ENCODE measurements around the gene PTPN23.

The PTPN23 gene

DNA sequence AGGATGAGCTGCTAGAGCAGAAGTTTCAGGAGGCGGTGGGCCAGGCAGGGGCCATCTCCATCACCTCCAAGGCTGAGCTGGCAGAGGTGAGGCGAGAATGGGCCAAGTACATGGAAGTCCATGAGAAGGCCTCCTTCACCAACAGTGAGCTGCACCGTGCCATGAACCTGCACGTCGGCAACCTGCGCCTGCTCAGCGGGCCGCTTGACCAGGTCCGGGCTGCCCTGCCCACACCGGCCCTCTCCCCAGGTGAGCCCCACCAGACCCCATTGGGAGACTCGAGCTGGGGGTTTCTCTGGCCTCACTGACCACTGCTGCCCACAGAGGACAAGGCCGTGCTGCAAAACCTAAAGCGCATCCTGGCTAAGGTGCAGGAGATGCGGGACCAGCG is 28.0 kb downstream of the PTPN23 start:
- Histone ChIP-seq H3K4me1 (ENCODE audit: insufficient read depth, low read length) (peaks cover 17% of the 10 kb centered on the region), H3K4me3 (ENCODE audit: low read depth in 1 of 2, low read length in 2 of 2) (no peak overlapping the region), H3K36me3 (ENCODE audit: insufficient read depth, low read length) (peaks cover 45% of the 10 kb centered on the region), H3K9me3 (ENCODE audit: low read length) (no peaks in the 10 kb centered on the region), H3K9ac (ENCODE audit: low read length) (no peak overlapping the region), H3K27ac (ENCODE audit: low read depth, low read length) (no peak overlapping the region), H3K27me3 (ENCODE audit: control insufficient read depth in 1 of 2, insufficient read depth in 2 of 2, low read length in 2 of 2) (no peaks in the 10 kb centered on the region)

DNA sequence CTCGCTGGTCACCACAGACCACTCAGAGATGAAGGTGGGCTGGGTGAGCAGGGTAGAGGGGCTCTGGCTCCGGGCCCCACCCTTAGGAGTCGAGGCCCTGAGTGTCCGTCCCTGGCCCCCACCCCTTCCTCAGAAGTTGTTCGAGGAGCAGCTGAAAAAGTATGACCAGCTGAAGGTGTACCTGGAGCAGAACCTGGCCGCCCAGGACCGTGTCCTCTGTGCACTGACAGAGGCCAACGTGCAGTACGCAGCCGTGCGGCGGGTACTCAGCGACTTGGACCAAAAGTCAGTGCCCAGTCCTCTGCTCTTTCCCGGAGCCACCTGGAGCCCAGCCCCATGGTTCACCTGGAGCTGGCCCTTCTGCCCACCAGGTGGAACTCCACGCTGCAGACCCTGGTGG is 28.5 kb downstream of the PTPN23 start:
- Histone ChIP-seq H3K4me1 (ENCODE audit: insufficient read depth, low read length) (peaks cover 17% of the 10 kb centered on the region), H3K4me3 (ENCODE audit: low read depth in 1 of 2, low read length in 2 of 2) (no peak overlapping the region), H3K9me3 (ENCODE audit: low read length) (no peaks in the 10 kb centered on the region), H3K9ac (ENCODE audit: low read length) (no peak overlapping the region), H3K27me3 (ENCODE audit: control insufficient read depth in 1 of 2, insufficient read depth in 2 of 2, low read length in 2 of 2) (no peaks in the 10 kb centered on the region), H3K36me3 (ENCODE audit: insufficient read depth, low read length) (peaks cover 50% of the 10 kb centered on the region), H3K27ac (ENCODE audit: low read depth, low read length) (no peak overlapping the region)

DNA sequence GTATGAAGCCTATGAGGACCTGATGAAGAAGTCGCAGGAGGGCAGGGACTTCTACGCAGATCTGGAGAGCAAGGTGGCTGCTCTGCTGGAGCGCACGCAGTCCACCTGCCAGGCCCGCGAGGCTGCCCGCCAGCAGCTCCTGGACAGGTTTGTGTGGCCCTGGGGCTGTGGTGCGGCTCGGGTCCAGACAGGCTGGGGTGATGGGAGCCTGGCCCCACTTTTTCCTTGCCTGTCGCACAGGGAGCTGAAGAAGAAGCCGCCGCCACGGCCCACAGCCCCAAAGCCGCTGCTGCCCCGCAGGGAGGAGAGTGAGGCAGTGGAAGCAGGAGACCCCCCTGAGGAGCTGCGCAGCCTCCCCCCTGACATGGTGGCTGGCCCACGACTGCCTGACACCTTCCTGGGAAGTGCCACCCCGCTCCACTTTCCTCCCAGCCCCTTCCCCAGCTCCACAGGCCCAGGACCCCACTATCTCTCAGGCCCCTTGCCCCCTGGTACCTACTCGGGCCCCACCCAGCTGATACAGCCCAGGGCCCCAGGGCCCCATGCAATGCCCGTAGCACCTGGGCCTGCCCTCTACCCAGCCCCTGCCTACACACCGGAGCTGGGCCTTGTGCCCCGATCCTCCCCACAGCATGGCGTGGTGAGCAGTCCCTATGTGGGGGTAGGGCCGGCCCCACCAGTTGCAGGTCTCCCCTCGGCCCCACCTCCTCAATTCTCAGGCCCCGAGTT is 29.0 kb downstream of the PTPN23 start:
- Histone ChIP-seq H3K9ac (ENCODE audit: low read length) (no peak overlapping the region), H3K27ac (ENCODE audit: low read depth, low read length) (no peak overlapping the region), H3K4me1 (ENCODE audit: insufficient read depth, low read length) (peaks cover 11% of the 10 kb centered on the region), H3K36me3 (ENCODE audit: insufficient read depth, low read length) (peaks cover 56% of the 10 kb centered on the region), H3K4me3 (ENCODE audit: low read depth in 1 of 2, low read length in 2 of 2) (no peak overlapping the region), H3K9me3 (ENCODE audit: low read length) (no peaks in the 10 kb centered on the region), H3K27me3 (ENCODE audit: control insufficient read depth in 1 of 2, insufficient read depth in 2 of 2, low read length in 2 of 2) (no peaks in the 10 kb centered on the region)

DNA sequence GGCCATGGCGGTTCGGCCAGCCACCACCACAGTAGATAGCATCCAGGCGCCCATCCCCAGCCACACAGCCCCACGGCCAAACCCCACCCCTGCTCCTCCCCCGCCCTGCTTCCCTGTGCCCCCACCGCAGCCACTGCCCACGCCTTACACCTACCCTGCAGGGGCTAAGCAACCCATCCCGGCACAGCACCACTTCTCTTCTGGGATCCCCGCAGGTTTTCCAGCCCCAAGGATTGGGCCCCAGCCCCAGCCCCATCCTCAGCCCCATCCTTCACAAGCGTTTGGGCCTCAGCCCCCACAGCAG is 29.5 kb downstream of the PTPN23 start:
- no peaks in the 10 kb centered on the region for H3K27me3 ChIP-seq (ENCODE audit: control insufficient read depth in 1 of 2, insufficient read depth in 2 of 2, low read length in 2 of 2)
- peaks cover 6% of the 10 kb centered on the region for H3K4me1 ChIP-seq (ENCODE audit: insufficient read depth, low read length)
- no peak overlapping the region for H3K9ac ChIP-seq (ENCODE audit: low read length)
- H3K4me3 ChIP-seq (ENCODE audit: low read depth in 1 of 2, low read length in 2 of 2): no peak overlapping the region
- no peak overlapping the region for H3K27ac ChIP-seq (ENCODE audit: low read depth, low read length)
- H3K36me3 ChIP-seq (ENCODE audit: insufficient read depth, low read length): peaks cover 61% of the 10 kb centered on the region
- H3K9me3 ChIP-seq (ENCODE audit: low read length): no peaks in the 10 kb centered on the region

DNA sequence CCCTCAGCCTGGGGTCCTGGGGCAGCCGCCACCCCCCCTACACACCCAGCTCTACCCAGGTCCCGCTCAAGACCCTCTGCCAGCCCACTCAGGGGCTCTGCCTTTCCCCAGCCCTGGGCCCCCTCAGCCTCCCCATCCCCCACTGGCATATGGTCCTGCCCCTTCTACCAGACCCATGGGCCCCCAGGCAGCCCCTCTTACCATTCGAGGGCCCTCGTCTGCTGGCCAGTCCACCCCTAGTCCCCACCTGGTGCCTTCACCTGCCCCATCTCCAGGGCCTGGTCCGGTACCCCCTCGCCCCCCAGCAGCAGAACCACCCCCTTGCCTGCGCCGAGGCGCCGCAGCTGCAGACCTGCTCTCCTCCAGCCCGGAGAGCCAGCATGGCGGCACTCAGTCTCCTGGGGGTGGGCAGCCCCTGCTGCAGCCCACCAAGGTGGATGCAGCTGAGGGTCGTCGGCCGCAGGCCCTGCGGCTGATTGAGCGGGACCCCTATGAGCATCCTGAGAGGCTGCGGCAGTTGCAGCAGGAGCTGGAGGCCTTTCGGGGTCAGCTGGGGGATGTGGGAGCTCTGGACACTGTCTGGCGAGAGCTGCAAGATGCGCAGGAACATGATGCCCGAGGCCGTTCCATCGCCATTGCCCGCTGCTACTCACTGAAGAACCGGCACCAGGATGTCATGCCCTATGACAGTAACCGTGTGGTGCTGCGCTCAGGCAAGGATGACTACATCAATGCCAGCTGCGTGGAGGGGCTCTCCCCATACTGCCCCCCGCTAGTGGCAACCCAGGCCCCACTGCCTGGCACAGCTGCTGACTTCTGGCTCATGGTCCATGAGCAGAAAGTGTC is 30.2 kb downstream of the PTPN23 start:
- H3K4me3 ChIP-seq (ENCODE audit: low read depth in 1 of 2, low read length in 2 of 2): no peak overlapping the region
- H3K4me1 ChIP-seq (ENCODE audit: insufficient read depth, low read length): no peaks in the 10 kb centered on the region
- no peaks in the 10 kb centered on the region for H3K27me3 ChIP-seq (ENCODE audit: control insufficient read depth in 1 of 2, insufficient read depth in 2 of 2, low read length in 2 of 2)
- H3K36me3 ChIP-seq (ENCODE audit: insufficient read depth, low read length): peaks cover 67% of the 10 kb centered on the region
- no peak overlapping the region for H3K27ac ChIP-seq (ENCODE audit: low read depth, low read length)
- no peaks in the 10 kb centered on the region for H3K9me3 ChIP-seq (ENCODE audit: low read length)
- no peak overlapping the region for H3K9ac ChIP-seq (ENCODE audit: low read length)

DNA sequence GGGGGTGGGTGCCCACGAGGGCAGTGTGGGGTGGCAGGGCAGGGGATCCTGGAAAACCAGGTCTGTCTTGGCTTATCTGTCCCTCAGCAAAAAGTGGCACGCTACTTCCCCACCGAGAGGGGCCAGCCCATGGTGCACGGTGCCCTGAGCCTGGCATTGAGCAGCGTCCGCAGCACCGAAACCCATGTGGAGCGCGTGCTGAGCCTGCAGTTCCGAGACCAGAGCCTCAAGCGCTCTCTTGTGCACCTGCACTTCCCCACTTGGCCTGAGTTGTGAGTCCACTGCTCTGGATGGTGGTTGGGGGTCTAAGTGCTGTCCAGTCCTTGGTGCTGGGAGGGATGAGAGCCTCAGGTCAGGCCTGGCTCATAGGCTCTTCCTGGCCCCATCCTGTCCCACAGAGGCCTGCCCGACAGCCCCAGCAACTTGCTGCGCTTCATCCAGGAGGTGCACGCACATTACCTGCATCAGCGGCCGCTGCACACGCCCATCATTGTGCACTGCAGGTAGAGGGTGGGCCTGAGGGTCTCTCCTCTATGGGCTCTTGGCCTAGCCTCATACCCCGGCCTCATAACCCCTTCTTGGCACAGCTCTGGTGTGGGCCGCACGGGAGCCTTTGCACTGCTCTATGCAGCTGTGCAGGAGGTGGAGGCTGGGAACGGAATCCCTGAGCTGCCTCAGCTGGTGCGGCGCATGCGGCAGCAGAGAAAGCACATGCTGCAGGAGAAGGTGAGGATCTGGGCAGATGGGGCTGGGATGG is 31.1 kb downstream of the PTPN23 start:
- H3K36me3 ChIP-seq (ENCODE audit: insufficient read depth, low read length): peaks cover 66% of the 10 kb centered on the region
- H3K4me3 ChIP-seq (ENCODE audit: low read depth in 1 of 2, low read length in 2 of 2): no peak overlapping the region
- no peaks in the 10 kb centered on the region for H3K4me1 ChIP-seq (ENCODE audit: insufficient read depth, low read length)
- H3K27ac ChIP-seq (ENCODE audit: low read depth, low read length): no peak overlapping the region
- H3K9me3 ChIP-seq (ENCODE audit: low read length): no peaks in the 10 kb centered on the region
- no peaks in the 10 kb centered on the region for H3K27me3 ChIP-seq (ENCODE audit: control insufficient read depth in 1 of 2, insufficient read depth in 2 of 2, low read length in 2 of 2)
- H3K9ac ChIP-seq (ENCODE audit: low read length): no peak overlapping the region

DNA sequence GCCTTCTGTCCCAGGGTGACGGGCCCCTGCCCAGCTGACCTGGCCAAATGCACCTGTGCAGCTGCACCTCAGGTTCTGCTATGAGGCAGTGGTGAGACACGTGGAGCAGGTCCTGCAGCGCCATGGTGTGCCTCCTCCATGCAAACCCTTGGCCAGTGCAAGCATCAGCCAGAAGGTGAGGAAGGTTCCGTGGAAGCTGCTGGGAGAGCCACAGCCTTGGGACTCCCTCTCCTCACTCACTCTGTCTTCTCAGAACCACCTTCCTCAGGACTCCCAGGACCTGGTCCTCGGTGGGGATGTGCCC is 31.6 kb downstream of the PTPN23 start:
- H3K9ac ChIP-seq (ENCODE audit: low read length): no peak overlapping the region
- H3K4me1 ChIP-seq (ENCODE audit: insufficient read depth, low read length): no peaks in the 10 kb centered on the region
- H3K4me3 ChIP-seq (ENCODE audit: low read depth in 1 of 2, low read length in 2 of 2): no peak overlapping the region

DNA sequence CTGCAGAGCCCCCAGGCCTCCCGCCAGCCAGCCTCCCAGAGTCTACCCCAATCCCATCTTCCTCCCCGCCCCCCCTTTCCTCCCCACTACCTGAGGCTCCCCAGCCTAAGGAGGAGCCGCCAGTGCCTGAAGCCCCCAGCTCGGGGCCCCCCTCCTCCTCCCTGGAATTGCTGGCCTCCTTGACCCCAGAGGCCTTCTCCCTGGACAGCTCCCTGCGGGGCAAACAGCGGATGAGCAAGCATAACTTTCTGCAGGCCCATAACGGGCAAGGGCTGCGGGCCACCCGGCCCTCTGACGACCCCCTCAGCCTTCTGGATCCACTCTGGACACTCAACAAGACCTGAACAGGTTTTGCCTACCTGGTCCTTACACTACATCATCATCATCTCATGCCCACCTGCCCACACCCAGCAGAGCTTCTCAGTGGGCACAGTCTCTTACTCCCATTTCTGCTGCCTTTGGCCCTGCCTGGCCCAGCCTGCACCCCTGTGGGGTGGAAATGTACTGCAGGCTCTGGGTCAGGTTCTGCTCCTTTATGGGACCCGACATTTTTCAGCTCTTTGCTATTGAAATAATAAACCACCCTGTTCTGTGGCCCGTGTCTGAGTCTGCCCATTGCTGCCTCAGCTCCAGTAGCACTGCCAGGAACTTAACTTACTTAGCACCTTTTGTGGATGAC is 32.2 kb downstream of the PTPN23 start:
- Histone ChIP-seq H3K9ac (ENCODE audit: low read length) (no peak overlapping the region), H3K4me3 (ENCODE audit: low read depth in 1 of 2, low read length in 2 of 2) (no peak overlapping the region), H3K36me3 (ENCODE audit: insufficient read depth, low read length) (peaks cover 55% of the 10 kb centered on the region), H3K27me3 (ENCODE audit: control insufficient read depth in 1 of 2, insufficient read depth in 2 of 2, low read length in 2 of 2) (no peaks in the 10 kb centered on the region), H3K4me1 (ENCODE audit: insufficient read depth, low read length) (no peaks in the 10 kb centered on the region), H3K9me3 (ENCODE audit: low read length) (no peaks in the 10 kb centered on the region), H3K27ac (ENCODE audit: low read depth, low read length) (no peak overlapping the region)

More for the DNA sequence above, 31.6 kb downstream of the PTPN23 start:
- peaks cover 61% of the 10 kb centered on the region for H3K36me3 ChIP-seq (ENCODE audit: insufficient read depth, low read length)
- H3K27ac ChIP-seq (ENCODE audit: low read depth, low read length): no peak overlapping the region
- no peaks in the 10 kb centered on the region for H3K9me3 ChIP-seq (ENCODE audit: low read length)
- H3K27me3 ChIP-seq (ENCODE audit: control insufficient read depth in 1 of 2, insufficient read depth in 2 of 2, low read length in 2 of 2): no peaks in the 10 kb centered on the region

DNA sequence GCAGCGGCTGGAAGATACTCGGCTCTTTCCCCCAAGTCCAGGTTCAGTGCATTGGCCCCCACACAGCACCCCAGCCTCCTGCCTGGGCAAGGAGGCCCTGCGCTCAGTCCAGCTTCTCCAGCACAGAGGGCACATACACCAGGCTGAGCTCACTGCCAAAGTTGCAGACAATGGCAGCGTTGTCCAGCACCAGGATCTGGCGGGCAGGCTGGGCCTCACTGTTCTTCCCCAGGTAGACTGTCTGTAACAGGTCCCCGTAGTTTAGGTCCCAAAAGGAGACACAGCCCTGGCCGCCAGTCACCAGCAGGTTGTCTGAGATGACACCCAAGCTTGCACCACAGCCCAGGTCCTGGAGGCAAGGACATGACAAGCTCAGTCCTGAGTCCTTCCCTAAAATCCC is 32.9 kb downstream of the PTPN23 start:
- Histone ChIP-seq H3K4me3 (ENCODE audit: low read depth in 1 of 2, low read length in 2 of 2) (no peak overlapping the region), H3K9ac (ENCODE audit: low read length) (no peak overlapping the region), H3K27ac (ENCODE audit: low read depth, low read length) (no peak overlapping the region), H3K27me3 (ENCODE audit: control insufficient read depth in 1 of 2, insufficient read depth in 2 of 2, low read length in 2 of 2) (no peaks in the 10 kb centered on the region), H3K4me1 (ENCODE audit: insufficient read depth, low read length) (no peaks in the 10 kb centered on the region), H3K9me3 (ENCODE audit: low read length) (no peaks in the 10 kb centered on the region), H3K36me3 (ENCODE audit: insufficient read depth, low read length) (peaks cover 48% of the 10 kb centered on the region)

DNA sequence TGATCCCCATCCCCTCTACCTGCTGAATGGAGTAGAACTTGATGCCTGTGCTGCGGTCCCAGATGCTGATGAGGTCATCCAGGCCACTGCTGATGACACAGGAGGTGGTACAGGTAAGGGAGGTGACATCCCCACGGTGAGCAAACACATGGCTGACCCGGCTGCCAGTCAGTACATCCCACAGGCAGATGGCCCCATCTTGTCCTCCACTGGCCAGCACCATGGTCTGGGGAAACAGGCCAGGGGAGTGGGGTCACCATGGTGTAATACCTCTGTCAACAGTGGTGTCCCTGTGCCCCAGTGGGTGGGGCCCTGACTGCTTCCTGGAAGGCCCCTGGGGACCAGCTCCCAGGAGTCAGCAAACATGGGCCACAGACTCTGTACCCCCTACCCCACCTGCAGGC is 33.3 kb downstream of the PTPN23 start:
- H3K9me3 ChIP-seq (ENCODE audit: low read length): no peaks in the 10 kb centered on the region
- H3K27me3 ChIP-seq (ENCODE audit: control insufficient read depth in 1 of 2, insufficient read depth in 2 of 2, low read length in 2 of 2): no peaks in the 10 kb centered on the region
- peaks cover 51% of the 10 kb centered on the region for H3K36me3 ChIP-seq (ENCODE audit: insufficient read depth, low read length)
- no peak overlapping the region for H3K4me3 ChIP-seq (ENCODE audit: low read depth in 1 of 2, low read length in 2 of 2)
- no peak overlapping the region for H3K9ac ChIP-seq (ENCODE audit: low read length)
- H3K27ac ChIP-seq (ENCODE audit: low read depth, low read length): no peak overlapping the region
- H3K4me1 ChIP-seq (ENCODE audit: insufficient read depth, low read length): no peaks in the 10 kb centered on the region

All from muscle layer of colon (tissue), 2 donors.